ENCODE data around the gene XPNPEP1.

XPNPEP1 gene

GRCh38 chr10:109947111-109947920, 24.0 kb upstream of the XPNPEP1 start:
- no peak for DNase-seq (ENCODE audit: low read depth, low spot score)

GRCh38 chr10:109946680-109947079, 23.4 kb upstream of the XPNPEP1 start:
- DNase-seq (ENCODE audit: low read depth, low spot score) = no peak

- no peak for DNase-seq (ENCODE audit: low read depth, low spot score)
These were observed 22.3 kb upstream of the XPNPEP1 start for GRCh38 chr10:109945473-109946177.

- DNase-seq (ENCODE audit: low read depth, low spot score) = no peak
These were observed 21.3 kb upstream of the XPNPEP1 start for GRCh38 chr10:109944613-109945012.

- DNase-seq (ENCODE audit: low read depth, low spot score) = peak; percentile 47
These were observed 18.0 kb upstream of the XPNPEP1 start for GRCh38 chr10:109941236-109941862.

GRCh38 chr10:109940553-109940952, 17.2 kb upstream of the XPNPEP1 start:
- peak; percentile 20 for DNase-seq (ENCODE audit: low read depth, low spot score)

- DNase-seq (ENCODE audit: low read depth, low spot score) = no peak
These were observed 16.8 kb upstream of the XPNPEP1 start for GRCh38 chr10:109940117-109940516.

GRCh38 chr10:109939315-109939961, 16.1 kb upstream of the XPNPEP1 start:
- DNase-seq (ENCODE audit: low read depth, low spot score) = no peak

GRCh38 chr10:109937460-109938065, 14.3 kb upstream of the XPNPEP1 start:
- DNase-seq (ENCODE audit: low read depth, low spot score) = no peak

- DNase-seq (ENCODE audit: low read depth, low spot score) = peak; percentile 77
These were observed 11.9 kb upstream of the XPNPEP1 start for GRCh38 chr10:109934958-109935793.

- peak; percentile 44 for DNase-seq (ENCODE audit: low read depth, low spot score)
These were observed 10.8 kb upstream of the XPNPEP1 start for GRCh38 chr10:109933984-109934565.

GRCh38 chr10:109932968-109933367, 9.7 kb upstream of the XPNPEP1 start:
- no peak for DNase-seq (ENCODE audit: low read depth, low spot score)

GRCh38 chr10:109932391-109932790, 9.1 kb upstream of the XPNPEP1 start:
- DNase-seq (ENCODE audit: low read depth, low spot score) = no peak

- no peak for DNase-seq (ENCODE audit: low read depth, low spot score)
These were observed 7.9 kb upstream of the XPNPEP1 start for GRCh38 chr10:109931163-109931562.

GRCh38 chr10:109929501-109930219, 6.3 kb upstream of the XPNPEP1 start:
- no peak for DNase-seq (ENCODE audit: low read depth, low spot score)

- no peak for DNase-seq (ENCODE audit: low read depth, low spot score)
These were observed 5.2 kb upstream of the XPNPEP1 start for GRCh38 chr10:109928475-109928891.

GRCh38 chr10:109926825-109927224, 3.5 kb upstream of the XPNPEP1 start:
- no peak for DNase-seq (ENCODE audit: low read depth, low spot score)

- DNase-seq (ENCODE audit: low read depth, low spot score) = no peak
These were observed 2.9 kb upstream of the XPNPEP1 start for GRCh38 chr10:109926061-109926745.
